Calu3 (cell line): Measurements from ENCODE around the gene TCF4. TPM values are rescaled to one million over a fixed set of nuclear protein-coding genes. Genes with fewer than 3 reads are reported as not detected.

Source experiments
- BruUV-seq: library from RNA; stranded (reverse); fragments of 400-500 nt; replicated peaks from 2 replicates; lab custom pipeline; 2021; lab: Mats Ljungman, UMichigan
- CTCF ChIA-PET: fragments of 300-600 bp; sonication (Branson Sonifier 250); formaldehyde crosslinking; loops from one replicate; lab custom pipeline; 2022; ENCODE audit warnings: antibody characterized with exemption; lab: Charles Lee
- DNase-seq: peaks from one replicate; pipeline ENCODE4 v3.0.0; 2022
- H3K27ac Mint-ChIP-seq: one replicate; pipeline ENCODE4 v1.8.0; 2022; ENCODE audit warnings: mixed read lengths; ENCODE audit not compliant: unreplicated experiment
- H3K27me3 Mint-ChIP-seq: one replicate; pipeline ENCODE4 v1.8.0; 2022; ENCODE audit warnings: mixed read lengths; ENCODE audit not compliant: unreplicated experiment
- H3K36me3 Mint-ChIP-seq: one replicate; pipeline ENCODE4 v1.8.0; 2022; ENCODE audit warnings: mild to moderate bottlenecking, moderate library complexity, mixed read lengths; ENCODE audit not compliant: insufficient read depth, unreplicated experiment
- H3K4me1 Mint-ChIP-seq: one replicate; pipeline ENCODE4 v1.8.0; 2022; ENCODE audit warnings: mild to moderate bottlenecking, low read depth, mixed read lengths; ENCODE audit not compliant: unreplicated experiment
- H3K4me3 Mint-ChIP-seq: one replicate; pipeline ENCODE4 v1.8.0; 2022; ENCODE audit warnings: mild to moderate bottlenecking, low read depth, moderate library complexity, mixed read lengths; ENCODE audit not compliant: unreplicated experiment
- H3K9me3 Mint-ChIP-seq: one replicate; pipeline ENCODE4 v1.8.0; 2022; ENCODE audit warnings: low read depth, mixed read lengths; ENCODE audit not compliant: unreplicated experiment
- intact Hi-C: fragments of 100-400 bp; cut with micrococcal nuclease; formaldehyde crosslinking; loops from one replicate; pipeline ENCODE4 v1.10.0; 2022; ENCODE audit not compliant: unreplicated experiment
- total RNA-seq: library from RNA; stranded (reverse); gene quantifications from 2 replicates; pipeline ENCODE4 v1.2.3, GENCODE V29; 2022
- TF ChIP-seq, protein P1 (sequence below): fragments of 200-600 bp; IDR thresholded peaks from one replicate; pipeline ENCODE4 v1.8.0; 2022; ENCODE audit warnings: antibody characterized with exemption; ENCODE audit not compliant: unreplicated experiment

Gene TCF4
- total RNA-seq, 1 experiment from 2014 or later = 0.21 TPM

DNA sequence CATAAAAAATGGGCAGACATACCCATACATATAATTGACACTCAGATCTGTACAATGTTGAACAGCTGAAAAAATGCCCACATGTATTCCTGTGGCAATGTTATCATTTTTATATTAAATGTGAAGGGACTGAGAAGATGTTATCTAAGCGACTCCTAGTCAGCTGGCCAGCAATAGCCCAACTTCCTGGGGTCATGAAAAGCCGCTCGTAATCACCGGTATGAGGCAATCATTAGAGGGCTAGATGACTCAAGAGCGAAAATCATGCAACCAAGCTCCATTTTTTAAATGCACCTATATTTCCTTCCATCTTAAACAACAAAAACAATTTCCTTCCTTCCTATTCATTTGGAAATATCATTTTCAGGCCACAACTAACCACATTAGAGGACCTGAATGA is 354.1 kb downstream of the TCF4 start:
- Mint-ChIP-seq H3K4me1 (peaks cover 9% of the 10 kb centered on the region), H3K36me3 (no peaks in the 10 kb centered on the region), H3K4me3 (no peak overlapping the region), H3K9me3 (no peaks in the 10 kb centered on the region), H3K27me3 (no peaks in the 10 kb centered on the region), H3K27ac (no peak overlapping the region)
- no TSS peak for BruUV-seq
- intact Hi-C loops = loop anchor here (1.0 to 10.0 kb wide), 6 partner anchors 41 to 1341 kb away; no protein-coding TSS in a partner anchor
- TF ChIP-seq, protein P1, sequence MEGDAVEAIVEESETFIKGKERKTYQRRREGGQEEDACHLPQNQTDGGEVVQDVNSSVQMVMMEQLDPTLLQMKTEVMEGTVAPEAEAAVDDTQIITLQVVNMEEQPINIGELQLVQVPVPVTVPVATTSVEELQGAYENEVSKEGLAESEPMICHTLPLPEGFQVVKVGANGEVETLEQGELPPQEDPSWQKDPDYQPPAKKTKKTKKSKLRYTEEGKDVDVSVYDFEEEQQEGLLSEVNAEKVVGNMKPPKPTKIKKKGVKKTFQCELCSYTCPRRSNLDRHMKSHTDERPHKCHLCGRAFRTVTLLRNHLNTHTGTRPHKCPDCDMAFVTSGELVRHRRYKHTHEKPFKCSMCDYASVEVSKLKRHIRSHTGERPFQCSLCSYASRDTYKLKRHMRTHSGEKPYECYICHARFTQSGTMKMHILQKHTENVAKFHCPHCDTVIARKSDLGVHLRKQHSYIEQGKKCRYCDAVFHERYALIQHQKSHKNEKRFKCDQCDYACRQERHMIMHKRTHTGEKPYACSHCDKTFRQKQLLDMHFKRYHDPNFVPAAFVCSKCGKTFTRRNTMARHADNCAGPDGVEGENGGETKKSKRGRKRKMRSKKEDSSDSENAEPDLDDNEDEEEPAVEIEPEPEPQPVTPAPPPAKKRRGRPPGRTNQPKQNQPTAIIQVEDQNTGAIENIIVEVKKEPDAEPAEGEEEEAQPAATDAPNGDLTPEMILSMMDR = no peak
- CTCF ChIA-PET = interaction anchor here (0.6 to 1.9 kb wide), 12 partner anchors 17 to 548 kb away, joined by 3 to 9 read pairs (median 5); no protein-coding TSS in a partner anchor
- no peak for DNase-seq

DNA sequence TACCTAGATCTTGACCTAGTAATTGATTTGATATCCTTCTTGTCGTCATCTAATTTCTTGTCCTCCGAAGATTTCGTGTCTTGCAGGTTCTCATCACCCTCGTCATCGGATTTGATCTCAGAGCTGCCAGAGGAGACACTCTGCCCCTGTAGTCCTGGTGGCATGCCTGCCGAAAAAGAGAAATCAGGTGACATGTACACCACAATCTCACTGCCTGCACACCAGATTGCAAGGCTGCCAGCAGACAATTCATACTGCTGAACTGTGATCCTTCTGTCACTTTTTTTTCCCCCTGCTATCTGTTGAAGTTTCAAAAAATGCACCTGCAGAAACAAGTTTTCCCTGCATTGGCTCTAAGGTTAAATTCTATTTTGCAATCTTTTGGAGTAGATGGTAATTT is 355.5 kb downstream of the TCF4 start:
- Mint-ChIP-seq H3K36me3 (no peaks in the 10 kb centered on the region), H3K4me3 (no peak overlapping the region), H3K27me3 (no peaks in the 10 kb centered on the region), H3K9me3 (no peaks in the 10 kb centered on the region), H3K27ac (no peak overlapping the region), H3K4me1 (peaks cover 19% of the 10 kb centered on the region)
- BruUV-seq = no TSS peak
- intact Hi-C loops = loop anchor here (5.0 to 10.0 kb wide), 4 partner anchors 92 to 1342 kb away; no protein-coding TSS in a partner anchor
- no peak for DNase-seq
- CTCF ChIA-PET = no interaction called here
- TF ChIP-seq, protein P1 = no peak

DNA sequence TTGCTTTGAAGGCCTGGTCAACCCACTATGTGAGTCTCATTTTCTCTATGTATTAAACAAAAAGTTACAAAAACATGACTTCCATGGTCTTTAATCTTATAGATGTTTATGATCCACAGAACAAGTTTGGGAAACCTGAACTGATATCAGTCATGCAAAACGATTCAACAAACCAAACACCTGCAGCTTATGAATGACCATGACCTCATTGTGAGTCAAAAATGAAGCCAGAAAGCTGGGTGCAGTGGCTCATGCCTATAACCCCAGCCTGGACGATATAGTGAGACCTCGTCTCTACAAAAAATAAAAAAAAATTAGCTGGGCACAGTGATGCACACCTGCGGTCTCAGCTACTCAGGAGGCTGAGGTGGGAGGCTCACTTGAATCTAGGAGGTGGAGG is 358.3 kb downstream of the TCF4 start:
- TF ChIP-seq, protein P1 = no peak
- H3K9me3 Mint-ChIP-seq = no peaks in the 10 kb centered on the region
- BruUV-seq = no TSS peak
- peaks cover 14% of the 10 kb centered on the region for H3K4me1 Mint-ChIP-seq
- CTCF ChIA-PET = no interaction called here
- DNase-seq = no peak
- no peaks in the 10 kb centered on the region for H3K27me3 Mint-ChIP-seq
- no peak overlapping the region for H3K4me3 Mint-ChIP-seq
- no peaks in the 10 kb centered on the region for H3K36me3 Mint-ChIP-seq
- no peak overlapping the region for H3K27ac Mint-ChIP-seq
- intact Hi-C loops = loop anchor here (2.0 to 10.0 kb wide), 5 partner anchors 95 to 1345 kb away; no protein-coding TSS in a partner anchor

DNA sequence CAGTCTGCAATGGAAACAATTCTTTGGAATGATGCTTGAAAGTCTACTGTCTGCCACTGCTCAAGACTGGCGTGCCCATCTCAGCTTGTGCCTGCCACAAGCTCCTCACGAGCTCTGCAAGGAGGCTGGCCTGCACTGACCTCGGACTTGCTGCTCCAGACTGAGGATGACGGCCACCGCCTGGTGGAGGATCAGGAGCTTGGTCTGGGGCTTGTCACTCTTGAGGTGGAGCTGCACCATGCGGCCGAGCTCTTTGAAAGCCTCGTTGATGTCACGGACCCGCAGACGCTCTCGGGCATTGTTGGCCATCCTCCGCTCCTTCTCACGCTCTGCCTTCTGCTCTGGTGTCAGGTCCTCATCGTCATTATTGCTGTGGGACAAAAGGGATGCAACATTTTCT is 359.3 kb downstream of the TCF4 start:
- no peak for DNase-seq
- TF ChIP-seq, protein P1 = no peak
- Mint-ChIP-seq H3K27ac (no peak overlapping the region), H3K4me1 (peaks cover 10% of the 10 kb centered on the region), H3K27me3 (no peaks in the 10 kb centered on the region), H3K9me3 (no peaks in the 10 kb centered on the region), H3K36me3 (no peaks in the 10 kb centered on the region), H3K4me3 (no peak overlapping the region)
- BruUV-seq = no TSS peak
- intact Hi-C loops = loop anchor here (2.0 kb wide), 1 partner anchor 128 kb away; no protein-coding TSS in a partner anchor
- CTCF ChIA-PET = interaction anchor here (1.2 kb wide), 1 partner anchor 132 kb away, joined by 3 read pairs; no protein-coding TSS in a partner anchor
